Adipose tissue (tissue), 3 donors: ENCODE measurements around the gene SGPL1. TPM values are rescaled to one million over a fixed set of nuclear protein-coding genes. Genes with fewer than 3 reads are reported as not detected.
"Not testable (repeated sequence)": the region's sequence is repeated elsewhere in the genome, so short reads cannot be mapped to it uniquely, and the experiment has no call there.

Experiments used
- H3K27ac ChIP-seq: one replicate; pipeline ENCODE4 v1.5.1; 2013; ENCODE audit warnings: low read depth, low read length
- WGBS, 3 donors: extraction: QIAGEN DNeasy Blood & Tissue Kit; methylation state at CpG; one replicate each; pipeline ENCODE4 v1.1.7; 2013; 5-methylcytosine and 5-hydroxymethylcytosine counted together
- polyA plus RNA-seq, 3 donors: library from polyadenylated mRNA; stranded (reverse); fragments of 200-250 nt; gene quantifications; one replicate each; pipeline ENCODE4 v1.2.3, GENCODE V29; 2013
- donor health status: healthy with polysubstance abuse.
- donor health status: Bipolar disorder and iron deficiency.
- donor health status: healthy.

SGPL1 gene
- polyA plus RNA-seq, 3 donors, result 7.3 to 10.9 (median 10.7) TPM

DNA sequence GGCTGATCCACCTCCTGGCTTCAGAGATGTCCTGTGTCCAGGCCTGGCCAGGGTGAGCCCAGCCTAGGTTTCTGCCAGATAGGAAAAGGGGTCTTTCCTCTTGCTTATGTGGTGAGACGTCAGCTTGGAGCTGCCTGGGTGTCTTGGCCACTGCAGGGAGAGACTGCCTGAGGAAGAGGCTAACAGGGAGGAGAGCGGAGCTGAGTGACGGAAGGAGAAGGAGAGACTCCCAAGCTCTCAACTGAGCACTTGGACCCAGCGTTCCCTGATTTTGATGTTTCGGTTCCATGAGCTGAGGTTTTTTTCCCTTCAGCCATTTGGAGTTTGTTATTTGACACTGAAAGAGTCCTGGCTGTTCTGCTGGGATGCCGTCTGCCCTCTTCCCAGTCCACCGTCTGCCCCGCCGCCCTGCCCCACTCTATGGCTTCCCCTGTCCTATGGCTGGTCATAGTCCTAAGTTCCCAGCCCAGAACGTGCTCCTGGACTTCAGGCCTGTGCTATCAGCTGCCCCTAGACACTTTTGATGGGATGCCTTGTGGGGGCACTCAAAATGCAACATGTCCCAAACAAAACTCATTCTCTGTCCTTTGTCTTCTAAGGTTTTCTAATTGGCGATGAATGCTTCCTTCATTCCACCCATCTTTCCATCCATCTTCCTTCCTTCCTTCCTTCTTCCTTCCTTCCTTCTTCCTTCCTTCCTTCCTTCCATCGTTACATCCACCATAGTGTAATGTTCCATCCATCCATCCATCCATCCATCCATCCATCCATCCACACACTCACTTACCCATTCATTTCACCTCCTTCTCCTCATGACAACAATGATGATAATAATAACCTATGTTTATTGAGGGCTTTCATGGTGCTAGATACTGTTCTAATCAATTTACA, 92.9 kb downstream of the SGPL1 start:
- no peak overlapping the region for H3K27ac ChIP-seq
- WGBS, 3 donors, result 84 to 88% (median 88%) methylated on average over 12 of the region's 12 CpGs

DNA sequence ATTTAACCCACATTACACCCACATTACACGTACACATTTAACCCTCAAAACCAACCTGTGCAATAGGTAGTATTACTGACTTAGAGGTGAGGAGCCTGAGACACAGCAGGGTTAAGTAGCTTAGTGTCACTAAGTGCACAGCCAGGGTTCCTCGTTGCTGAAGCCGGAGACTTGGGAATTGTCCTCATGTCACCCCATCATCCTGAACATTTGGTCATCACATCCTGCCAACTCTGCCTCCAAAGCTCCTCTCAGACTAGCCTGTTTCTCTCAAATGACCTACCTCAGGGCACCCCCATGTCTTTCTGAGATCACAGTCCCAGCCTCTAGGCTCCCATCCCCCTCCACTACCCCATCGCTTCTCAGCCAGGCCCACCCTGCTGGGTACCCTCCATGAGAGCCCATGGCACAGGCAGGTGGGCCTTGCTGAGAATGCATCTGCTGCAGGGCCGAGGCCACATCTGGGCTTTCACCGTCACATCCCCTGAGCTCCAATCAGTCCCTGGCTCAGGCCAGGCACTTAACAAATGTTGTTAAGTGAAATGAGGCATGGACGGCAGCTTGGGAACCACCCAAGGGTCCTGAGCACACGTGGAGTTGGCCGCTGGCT, 93.7 kb downstream of the SGPL1 start:
- WGBS, 3 donors, result 81 to 89% (median 83%) methylated on average over 9 of the region's 9 CpGs
- H3K27ac ChIP-seq, result no peak overlapping the region

DNA sequence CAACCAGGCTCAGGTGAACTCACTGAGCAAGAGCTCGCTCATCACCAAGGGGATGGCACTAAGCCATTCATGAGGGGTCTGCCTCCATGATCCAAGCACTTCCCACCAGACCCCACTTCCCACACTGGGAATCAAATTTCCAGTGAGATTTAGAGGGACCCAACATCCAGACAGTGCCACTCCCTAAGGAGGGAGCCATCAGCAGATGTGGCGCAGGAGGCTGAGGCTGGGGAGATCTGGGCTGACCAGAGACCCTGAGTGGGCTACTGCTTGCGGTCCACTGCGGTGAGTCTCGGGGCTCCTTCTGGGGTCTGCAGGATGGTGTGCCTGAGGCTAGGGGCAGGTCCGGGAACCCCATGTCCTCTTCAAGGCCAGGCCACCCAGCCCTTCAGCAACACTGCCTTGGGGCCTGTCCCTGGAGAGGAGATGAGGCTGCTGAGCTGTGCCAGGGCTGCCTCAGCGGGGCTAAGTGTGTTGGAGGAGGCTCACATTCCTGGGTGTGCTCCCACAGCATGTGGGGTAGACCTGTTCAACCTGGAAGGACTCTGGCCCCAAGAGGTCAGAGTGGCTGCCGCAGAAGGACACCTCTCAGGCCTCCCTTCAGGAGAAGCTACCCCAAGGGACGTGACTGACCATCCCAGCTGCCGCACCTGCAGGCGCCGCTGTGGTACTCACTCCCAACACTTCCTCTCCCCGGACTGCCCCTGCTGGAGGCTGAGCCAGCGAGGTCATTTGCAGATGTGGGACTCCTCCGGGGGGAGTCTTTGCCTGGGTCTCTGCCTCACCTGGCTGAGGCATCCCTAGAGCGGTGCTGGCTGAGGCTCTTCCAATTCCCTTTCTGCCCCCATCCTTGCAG, 95.0 kb downstream of the SGPL1 start:
- H3K27ac ChIP-seq, result no peak overlapping the region
- WGBS, 3 donors, result 87 to 92% (median 88%) methylated on average over 16 of the region's 16 CpGs

DNA sequence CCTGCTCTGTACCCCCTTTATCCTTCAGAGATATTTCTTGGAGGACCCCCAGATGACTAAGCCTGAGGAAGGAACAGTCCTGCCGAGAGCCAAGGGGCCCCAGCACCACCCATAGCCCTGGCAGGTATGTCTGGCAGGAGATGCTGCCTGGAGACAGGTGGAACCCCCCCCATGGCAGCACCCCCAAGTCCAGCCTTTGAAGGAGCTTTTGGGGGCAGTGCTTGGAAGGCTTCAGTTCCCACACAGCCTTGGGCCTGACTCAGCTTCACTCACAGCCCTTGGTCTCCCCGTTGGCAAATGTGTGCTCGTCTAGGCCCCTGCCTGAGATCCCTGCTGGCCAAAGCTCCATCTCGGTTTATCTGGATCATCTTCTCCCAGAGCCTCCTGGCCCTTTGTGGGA, 95.6 kb downstream of the SGPL1 start:
- H3K27ac ChIP-seq, result no peak overlapping the region
- WGBS, 3 donors, result 82 to 92% (median 85%) methylated on average over 4 of the region's 4 CpGs

DNA sequence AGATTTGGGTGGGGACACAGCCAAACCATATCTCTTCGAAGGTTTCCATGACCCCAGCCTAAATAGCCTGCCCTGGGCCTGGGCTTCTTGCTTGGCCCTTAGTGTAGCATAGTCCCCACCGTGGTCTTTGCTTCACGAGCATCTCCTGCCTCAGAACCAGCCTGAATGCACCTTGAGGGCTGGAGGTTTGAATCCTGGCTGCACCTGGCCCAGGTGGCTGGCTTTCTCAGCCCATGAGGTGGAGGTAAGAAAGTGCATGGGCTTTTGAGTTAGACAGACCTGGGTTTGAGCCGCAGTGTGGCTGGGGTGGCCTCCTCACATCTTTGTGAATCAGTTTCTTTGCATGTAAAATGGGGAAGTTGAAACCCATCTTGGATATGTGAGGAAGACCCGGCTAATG, 96.8 kb downstream of the SGPL1 start:
- H3K27ac ChIP-seq, result no peak overlapping the region
- WGBS, 3 donors, result 87 to 91% (median 90%) methylated on average over 5 of the region's 5 CpGs

DNA sequence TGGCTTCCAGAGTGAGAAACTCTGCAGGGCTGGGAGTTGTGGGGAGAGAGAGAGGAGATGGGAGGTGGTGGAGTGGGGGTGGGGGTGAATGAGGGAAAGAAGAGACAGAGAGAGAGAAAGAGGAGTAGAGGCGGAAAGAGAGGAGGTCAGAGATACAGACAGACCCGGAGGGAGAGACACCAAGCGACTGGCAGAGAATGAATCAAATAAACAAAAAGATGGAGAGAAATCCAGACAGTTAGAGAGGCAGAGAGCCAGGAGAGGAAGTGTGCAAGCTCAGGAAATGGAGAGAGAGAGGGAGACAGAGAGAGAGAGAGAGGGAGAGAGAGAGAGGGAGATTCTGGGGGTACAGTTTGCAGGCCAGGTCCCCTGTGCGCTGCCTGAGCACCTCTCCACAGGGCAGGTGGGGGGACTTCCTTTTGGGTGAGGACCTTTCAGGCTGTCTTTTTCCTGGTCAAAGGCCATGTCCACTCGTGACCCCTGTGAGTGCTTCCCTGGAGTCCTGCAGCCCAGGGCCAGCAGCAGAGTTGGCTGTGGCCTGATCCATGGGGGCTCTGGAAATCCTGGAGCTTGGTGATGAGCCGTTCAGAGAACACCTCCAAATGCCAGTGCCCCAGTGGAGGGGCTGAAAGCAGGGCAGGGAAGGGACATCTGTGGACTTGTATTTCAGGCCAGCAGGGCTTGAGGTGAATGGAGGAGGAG, 97.6 kb downstream of the SGPL1 start:
- WGBS, 3 donors, result 49 to 75% (median 49%) methylated on average over 6 of the region's 6 CpGs
- no peak overlapping the region for H3K27ac ChIP-seq

DNA sequence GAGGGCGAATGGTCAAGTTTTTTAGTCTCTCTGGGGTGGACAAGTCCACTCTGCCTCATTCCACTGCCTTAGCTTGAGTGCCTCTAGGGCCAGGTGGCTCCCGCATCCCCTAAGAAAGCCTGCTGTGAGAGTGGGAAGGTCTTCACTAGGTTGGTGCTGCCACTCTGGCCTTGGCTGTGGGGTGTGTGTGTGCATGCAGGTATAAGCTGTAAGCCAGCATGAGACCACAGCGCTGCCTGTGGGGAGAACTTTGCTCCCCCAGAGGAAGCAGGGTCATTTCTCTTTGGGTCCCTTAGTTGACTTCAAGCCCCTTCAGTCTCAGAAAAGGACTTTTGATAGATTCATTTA, 98.1 kb downstream of the SGPL1 start:
- WGBS, 3 donors, result 85 to 96% (median 93%) methylated on average over 3 of the region's 3 CpGs
- H3K27ac ChIP-seq, result no peak overlapping the region

DNA sequence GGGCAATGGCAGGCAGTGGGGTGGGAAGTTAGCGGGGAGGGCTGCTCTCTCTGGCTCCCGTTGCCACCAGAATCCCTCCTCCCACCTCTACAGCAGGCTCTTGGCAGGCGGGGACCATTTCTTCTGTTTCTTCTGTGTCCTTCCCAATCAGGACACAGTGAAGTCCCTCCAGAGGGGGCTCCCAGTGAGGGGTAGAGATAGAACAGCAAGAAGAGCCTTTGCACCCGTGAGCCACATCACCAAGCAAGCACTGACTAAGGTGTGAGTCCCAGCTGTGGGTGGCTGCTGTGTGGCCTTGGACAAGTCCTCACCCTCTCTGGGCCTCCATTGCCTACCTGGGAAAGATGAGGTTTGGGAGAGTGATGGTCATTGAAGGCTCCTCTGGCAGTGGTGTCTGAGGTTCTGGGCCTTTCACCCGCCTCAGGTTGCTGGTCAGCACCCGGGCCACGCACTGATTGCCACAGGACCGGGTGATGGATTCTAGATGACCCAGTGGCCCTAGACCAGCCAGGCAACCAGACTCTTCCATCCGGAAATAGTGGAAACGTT, 98.6 kb downstream of the SGPL1 start:
- H3K27ac ChIP-seq, result no peak overlapping the region
- 78 to 83% (median 78%) methylated on average over 10 of the region's 10 CpGs for WGBS, 3 donors

DNA sequence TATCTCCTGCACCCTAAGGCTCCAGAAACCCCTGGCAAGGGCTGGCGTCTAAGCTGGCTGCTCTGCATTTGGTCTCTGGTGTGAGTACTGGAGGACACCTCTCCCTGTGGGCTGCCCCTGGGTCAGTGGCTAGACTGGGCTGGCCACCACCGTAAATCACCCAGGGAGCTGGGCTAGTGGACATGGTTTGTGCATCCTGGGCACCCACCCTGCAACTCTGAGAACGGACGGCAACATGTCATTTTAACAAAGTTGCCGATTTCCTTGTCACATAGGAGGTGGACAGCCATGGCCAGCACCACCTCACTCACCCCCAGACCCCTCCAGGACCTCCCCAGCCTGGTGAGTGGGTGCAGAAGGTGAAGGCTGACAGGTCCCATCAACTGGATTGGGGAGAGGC, 99.5 kb downstream of the SGPL1 start:
- 83 to 92% (median 89%) methylated on average over 5 of the region's 5 CpGs for WGBS, 3 donors
- H3K27ac ChIP-seq, result no peak overlapping the region

DNA sequence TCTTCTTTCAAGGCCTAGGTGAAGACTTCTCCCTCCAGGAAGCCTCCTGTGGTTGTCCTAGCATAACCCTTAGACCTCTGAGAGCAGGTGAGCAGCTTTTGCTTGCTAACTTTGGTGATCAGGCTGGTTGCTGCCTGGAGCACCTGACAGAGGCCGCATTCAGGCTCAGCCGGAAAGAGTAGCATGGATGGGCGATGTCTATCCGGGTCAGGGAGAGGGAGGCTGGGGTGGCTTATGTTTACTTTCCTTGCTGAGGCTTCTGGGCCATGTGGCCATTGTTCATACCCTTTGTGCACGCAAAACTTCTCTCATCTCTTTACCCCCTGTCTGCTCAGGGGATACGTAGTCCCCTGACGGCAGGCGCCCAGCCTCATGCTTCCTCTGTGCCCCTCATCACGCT, 100.1 kb downstream of the SGPL1 start:
- WGBS, 3 donors, result 85 to 92% (median 91%) methylated on average over 9 of the region's 9 CpGs
- H3K27ac ChIP-seq, result no peak overlapping the region

DNA sequence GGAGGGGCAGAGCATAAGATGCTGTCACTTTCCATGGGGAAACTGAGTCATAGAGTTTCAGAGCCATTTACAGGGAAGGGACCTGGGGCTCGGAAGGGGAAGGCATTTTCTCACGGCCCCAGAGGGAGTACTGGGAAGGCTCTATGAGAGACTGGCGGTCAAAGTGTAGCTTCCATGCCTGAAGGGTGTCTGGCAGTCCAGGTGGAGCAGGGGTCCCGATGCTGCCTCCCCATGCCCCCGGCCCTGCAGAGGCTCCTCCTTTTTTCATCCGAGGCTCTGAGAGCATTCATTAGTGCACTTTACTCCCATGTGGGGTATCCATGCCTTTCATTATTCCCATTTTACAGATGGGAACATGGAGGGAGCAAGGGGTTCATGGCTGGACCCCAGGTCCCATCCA, 100.5 kb downstream of the SGPL1 start:
- H3K27ac ChIP-seq, result no peak overlapping the region
- WGBS, 3 donors, result 83 to 89% (median 89%) methylated on average over 6 of the region's 6 CpGs

DNA sequence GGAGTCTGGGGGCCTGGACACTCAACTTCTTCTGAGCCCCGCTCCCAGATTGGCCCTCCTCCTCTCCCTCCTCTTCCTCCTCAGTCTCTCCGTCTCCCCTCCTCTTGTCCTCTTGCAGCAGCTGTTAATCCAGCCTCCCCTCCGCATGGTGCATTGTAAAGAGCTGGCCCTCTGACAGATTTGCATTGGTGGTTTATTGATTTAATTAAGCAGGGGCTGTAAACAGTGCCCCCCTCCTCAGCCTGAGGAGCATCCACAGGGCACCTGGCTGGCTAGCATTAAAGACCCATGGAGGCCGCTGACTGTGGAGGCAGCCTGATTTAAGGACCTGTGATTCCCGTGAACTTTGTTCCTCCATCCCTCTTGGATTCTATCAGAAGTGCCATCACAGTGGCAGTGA, 101.5 kb downstream of the SGPL1 start:
- H3K27ac ChIP-seq, result no peak overlapping the region
- WGBS, 3 donors, result 68 to 92% (median 92%) methylated on average over 5 of the region's 5 CpGs

DNA sequence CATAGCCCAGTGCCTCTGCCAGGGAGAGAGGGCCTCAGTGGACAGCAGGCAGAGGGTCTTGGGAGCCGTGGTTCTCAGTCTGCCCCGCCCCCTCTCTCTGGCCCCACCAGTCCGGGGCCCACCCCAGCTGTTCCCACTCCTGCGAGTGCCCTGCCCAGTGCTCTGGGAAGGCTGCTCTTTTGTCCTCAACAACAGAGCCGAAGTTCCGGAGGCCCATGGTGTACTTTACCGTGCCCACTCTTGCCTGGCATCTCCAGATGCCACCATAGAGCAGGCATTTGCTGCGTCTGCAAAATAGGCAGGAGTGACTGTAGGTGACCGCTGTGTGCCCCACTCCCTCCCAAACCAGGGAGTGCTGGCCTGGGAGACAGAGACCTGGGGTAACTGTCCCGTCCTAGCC, 101.9 kb downstream of the SGPL1 start:
- 72 to 84% (median 83%) methylated on average over 10 of the region's 10 CpGs for WGBS, 3 donors
- no peak overlapping the region for H3K27ac ChIP-seq

DNA sequence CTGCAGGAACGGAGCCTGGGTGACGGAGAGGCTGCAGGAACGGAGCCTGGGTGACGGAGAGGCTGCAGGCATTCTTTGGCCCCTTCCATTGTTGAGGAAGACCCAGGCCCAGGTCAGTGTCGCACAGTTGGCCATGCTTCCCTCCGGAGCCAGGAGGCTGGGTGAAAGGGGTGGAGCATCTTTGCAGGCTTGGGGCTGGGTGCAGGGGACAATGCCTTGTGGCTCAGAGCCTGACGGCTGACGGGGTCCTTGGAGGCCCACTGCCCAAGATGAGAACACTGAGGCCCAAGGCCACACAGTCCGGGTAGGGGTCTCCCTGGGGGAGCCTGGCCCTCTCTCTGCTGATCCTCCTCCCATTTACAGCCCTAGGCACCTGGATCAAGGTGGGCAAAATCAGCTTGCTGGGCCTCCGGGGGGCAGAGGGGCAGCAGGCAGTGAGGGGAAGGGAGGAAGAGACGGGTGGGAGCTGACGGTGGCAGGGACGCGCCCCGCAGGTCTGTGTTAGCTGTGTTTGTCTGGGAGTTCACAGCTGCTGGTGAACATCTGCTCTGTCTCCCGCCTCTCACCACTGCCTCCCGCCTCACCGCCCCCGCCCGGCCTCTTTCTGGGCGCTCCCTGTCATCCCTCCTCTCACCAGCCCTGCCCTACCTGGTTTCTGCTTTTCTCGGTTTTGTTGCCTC, 103.2 kb downstream of the SGPL1 start:
- 43 to 59% (median 57%) methylated on average over 21 to 22 of the region's 22 CpGs for whole genome bisulfite sequencing, 3 donors
- H3K27ac ChIP-seq, result no peak overlapping the region

DNA sequence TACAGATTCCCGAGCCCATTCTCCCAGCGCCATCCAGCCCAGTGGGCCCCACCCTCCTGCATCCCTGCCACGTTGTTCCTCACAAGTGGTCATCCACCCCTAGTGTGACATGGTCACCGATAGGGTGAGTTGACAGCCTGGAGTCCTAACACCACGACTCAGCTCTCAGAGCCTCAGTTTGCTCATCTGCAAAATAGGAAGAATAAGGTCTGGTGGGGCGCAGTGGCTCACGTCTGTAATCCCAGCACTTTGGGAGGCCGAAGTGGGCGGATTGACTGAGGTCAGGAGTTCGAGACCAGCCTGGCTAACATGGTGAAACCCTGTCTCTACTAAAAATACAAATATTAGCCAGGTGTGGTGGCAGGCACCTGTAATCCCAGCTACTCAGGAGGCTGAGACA, 104.2 kb downstream of the SGPL1 start:
- WGBS, 3 donors, result 83 to 87% (median 86%) methylated on average over 10 of the region's 10 CpGs

DNA sequence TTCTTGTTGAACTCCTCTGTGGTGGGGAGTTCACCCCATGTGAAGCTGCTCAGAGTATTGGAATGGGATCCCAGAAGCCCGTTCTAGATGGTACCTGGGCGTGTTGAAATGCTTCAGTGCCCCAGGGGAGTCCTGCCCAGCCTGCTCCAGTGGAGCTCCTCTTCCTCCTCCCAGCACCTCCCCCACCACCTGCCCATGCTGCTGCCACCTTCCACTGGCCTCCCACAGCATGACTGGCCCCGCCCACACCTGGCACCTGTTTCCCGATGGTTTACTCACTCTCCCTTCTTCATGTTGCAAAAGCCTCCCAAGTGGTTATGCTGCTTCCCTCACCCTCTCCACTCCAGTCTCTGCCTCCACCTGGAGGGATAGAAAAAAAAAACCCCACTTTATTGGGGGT, 104.8 kb downstream of the SGPL1 start:
- 36 to 70% (median 69%) methylated on average over 4 of the region's 4 CpGs for WGBS, 3 donors
- no peak overlapping the region for H3K27ac ChIP-seq

More for the DNA sequence above, 104.2 kb downstream of the SGPL1 start:
- not testable (repeated sequence) for H3K27ac ChIP-seq

DNA sequence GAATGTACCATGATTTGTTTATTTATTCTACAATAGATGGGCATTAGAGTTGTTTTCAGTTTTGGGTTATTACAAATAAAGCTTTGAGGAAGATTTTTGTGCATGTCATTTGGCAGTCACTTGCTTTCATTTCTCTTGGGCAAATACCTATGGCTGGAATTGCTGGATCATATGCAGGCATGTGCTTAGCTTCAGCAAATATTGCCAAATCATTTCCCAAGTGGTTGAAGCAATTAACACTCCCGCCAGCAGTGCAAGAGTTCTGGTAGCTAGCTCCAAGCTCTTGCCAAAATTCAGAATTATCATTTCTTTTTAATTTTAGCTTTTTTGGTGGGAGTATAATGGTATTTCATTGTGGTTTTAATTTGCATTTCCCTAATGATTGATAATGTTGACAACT, 105.5 kb downstream of the SGPL1 start:
- H3K27ac ChIP-seq, result no peak overlapping the region
- 14 to 77% (median 19%) methylated on average over 1 of the region's 1 CpG for WGBS, 3 donors

DNA sequence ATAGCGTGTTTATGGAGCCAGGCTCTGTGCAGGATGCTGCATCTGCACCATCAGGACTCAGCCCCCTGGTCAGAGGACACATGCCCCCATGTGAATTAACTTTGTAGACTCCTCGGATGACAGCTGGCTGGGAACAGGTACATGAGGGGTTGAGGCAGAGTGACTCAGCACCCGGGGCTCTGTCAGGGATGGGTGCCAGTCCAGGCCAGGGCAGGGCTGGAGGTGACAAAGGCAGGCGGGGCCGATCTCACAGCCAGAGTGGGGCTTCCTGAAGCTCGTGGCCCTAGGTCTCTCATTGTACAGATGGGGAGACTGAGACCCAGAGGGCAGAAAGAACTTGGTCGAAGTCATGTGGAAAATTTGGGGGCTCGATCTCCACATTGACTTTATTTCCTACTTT, 107.9 kb downstream of the SGPL1 start:
- no peak overlapping the region for H3K27ac ChIP-seq
- whole genome bisulfite sequencing, 3 donors, result 79 to 82% (median 81%) methylated on average over 8 of the region's 8 CpGs
